Raji (cell line): Measurements from ENCODE around the gene ABI3.

ENCODE experiments used
- POLR2A ChIP-seq: IDR thresholded peaks from 2 replicates; pipeline ENCODE4 v1.6.1; 2011; ENCODE audit warnings: low read depth, low read length, control low read depth; ENCODE audit not compliant: insufficient read depth

The ABI3 gene, protein sequence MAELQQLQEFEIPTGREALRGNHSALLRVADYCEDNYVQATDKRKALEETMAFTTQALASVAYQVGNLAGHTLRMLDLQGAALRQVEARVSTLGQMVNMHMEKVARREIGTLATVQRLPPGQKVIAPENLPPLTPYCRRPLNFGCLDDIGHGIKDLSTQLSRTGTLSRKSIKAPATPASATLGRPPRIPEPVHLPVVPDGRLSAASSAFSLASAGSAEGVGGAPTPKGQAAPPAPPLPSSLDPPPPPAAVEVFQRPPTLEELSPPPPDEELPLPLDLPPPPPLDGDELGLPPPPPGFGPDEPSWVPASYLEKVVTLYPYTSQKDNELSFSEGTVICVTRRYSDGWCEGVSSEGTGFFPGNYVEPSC

DNA sequence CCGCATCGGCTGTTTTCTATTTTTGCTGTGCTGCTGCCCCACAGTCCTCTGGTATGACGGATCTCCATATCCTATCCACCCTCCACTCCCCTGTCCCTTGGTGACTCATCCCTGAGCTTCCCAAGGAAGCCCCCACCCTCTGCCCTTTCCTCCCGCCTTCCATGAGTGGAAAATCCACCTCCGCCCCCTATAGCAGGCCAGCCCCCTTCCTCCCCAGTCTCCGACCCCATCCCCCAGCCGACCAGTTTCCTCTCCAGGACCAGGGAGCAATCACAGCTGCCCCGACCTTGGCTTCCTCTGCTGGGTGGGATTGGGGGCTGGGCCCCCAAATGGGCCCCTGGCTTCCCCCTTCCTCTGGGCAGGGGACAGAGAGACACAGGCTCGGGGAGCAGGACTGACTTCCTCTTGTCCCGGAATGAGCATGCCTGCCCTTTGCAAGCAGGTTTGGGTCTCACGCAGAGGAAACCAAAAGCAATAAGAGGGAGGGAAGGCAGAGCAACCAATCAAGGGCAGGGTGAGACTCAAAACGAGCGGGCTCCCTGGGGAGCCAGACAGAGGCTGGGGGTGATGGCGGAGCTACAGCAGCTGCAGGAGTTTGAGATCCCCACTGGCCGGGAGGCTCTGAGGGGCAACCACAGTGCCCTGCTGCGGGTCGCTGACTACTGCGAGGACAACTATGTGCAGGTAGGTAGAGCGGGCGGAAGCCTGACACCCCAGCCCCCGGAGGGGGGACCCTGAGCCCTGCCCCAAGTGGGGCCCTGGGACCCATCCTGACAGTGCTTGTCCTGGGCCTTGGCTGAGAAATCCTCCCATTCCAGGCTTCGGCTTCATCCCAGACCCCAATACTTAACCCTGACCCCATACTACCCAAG, at the start of gene ABI3, which contains the start of gene GNGT2:
ABI3 (plus strand) TSS at position 550 of the 872 bp plus-strand sequence; CDS start at position 568, 18 bp downstream.
GNGT2 (minus strand) TSS at position 417 of the 872 bp plus-strand sequence. CDS start 3,152 bp downstream, outside the sequence.
- TF ChIP-seq POLR2A, result peak; percentile 94; the same call in 1 of the 2 replicates

DNA sequence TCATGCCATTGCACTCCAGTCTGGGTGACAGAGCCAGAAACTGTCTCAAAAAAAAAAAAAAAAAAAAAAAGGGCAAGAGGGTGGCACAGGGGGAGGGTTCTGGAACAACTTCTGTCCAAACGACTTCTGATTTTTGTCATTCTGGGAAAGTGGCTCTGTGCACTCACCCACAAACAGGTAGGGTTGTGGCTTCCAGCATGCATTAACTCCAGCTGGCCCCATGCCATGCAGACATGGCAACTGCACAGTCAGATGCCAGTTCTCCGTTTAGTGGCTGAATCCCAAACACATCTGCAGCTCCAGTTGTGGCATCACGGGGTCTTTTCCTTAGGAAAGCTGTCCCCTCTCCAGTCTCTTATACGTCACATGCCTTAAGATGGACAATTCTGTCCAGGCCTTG, 47.6 kb upstream of the ABI3 start:
- no peak for TF ChIP-seq POLR2A

DNA sequence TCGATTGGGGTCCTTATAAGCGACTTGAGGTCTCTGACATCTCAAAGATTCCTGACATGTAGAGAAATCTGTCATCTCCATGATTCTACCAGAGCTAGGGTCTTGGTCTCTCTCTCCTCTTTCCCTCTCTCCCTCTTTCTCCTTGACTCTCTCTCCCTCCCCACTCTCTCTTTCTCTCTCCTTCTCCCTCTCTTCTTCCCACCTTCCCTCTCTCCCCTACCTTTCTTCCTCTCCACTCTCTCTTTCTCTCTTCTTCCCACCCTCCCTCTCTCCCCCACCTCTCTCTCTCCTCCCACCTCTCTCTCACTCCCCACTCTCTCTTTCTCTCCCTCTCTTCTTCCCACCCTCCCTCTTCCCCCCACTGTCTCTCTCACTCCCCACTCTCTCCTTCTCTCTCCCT, 45.4 kb upstream of the ABI3 start:
- TF ChIP-seq POLR2A, result no peak

DNA sequence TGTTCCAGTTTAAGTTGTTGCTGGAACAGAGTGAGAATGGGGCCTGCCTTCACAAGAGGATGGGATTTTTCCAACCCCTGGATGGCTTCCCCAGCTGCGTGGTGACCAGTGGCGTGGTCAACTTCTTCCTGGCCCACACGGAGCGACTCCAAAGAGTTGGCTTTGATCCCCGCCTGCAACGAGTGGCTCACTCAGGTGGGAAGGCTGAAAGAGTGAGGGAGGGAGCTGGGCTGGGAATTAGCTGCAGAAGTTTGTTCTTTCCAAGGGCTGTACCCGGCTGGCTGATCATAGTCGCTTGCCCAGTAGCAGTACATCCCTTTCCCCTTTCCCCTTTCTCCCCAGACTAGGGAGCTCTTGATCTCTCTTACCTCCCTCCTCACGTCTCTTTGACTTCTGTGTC, 41.8 kb upstream of the ABI3 start:
- TF ChIP-seq POLR2A, result no peak

DNA sequence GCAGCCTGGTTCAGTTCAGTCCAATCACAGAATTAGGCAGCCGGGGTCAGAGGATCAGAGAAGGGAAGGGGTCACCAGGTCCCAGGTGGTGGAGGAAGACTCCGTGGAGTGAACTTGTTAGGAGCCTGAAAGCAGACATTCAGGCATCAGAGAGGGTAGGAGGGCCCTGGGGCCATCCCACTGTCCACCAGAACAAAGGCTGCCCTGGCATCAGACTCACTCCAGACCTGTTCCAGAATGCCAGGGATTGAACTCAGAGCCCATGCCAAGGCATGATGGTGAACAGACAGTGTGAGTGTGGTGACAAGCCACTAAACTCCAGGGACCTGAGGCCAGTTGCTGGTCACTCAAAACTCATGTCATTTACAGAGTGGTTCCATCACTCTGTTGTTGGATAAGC, 40.3 kb upstream of the ABI3 start:
- no peak for TF ChIP-seq POLR2A

DNA sequence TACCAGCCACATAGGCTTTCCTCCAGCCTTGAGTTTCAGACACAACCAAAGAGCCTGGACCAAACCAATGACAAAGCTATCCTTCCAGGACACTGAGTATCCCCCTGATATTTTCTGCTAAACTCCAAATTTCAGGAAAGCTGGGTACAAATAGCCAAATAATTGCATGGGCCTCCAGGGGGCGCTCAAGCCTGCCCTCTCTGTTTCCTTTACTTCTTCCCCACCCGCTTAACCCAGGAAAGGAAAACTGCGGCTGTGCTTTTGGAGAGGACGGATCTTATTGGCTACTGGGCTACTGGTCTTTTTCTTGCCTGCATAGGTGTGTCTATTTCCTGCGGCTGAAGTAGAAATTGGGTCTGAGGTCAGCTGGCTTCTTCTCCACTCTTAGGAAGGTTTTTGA, 30.2 kb upstream of the ABI3 start:
- no peak for TF ChIP-seq POLR2A

DNA sequence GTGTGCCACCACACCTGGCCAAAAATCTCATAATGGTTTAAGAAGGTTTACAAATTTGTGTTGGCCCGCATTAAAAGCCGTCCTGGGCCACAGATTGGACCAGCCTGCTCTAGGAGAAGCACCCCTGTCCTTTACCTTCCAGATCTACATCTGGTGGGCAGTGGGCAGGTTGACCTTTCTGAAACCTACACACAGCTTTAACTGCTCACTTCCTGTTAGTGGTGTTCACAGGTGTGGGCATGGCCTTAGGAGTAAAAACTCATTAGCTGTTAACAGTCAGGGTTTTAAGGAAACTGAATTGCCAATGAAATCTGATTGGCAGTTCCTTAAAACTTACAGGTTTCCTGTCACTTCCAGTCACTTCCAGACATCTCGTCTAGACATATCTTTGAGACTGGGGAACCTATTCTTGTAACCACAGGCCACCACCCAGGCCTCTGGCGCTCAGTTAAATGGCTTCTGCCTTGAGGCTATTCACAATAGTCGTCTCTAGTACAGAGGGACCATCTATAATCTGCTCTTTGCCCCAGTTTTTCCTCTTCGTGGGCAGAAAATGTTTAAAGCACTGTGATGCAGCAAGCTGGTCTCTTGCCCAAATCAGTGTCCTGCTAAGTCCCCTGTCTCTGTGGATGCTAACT, 29.4 kb upstream of the ABI3 start:
- TF ChIP-seq POLR2A, result no peak

DNA sequence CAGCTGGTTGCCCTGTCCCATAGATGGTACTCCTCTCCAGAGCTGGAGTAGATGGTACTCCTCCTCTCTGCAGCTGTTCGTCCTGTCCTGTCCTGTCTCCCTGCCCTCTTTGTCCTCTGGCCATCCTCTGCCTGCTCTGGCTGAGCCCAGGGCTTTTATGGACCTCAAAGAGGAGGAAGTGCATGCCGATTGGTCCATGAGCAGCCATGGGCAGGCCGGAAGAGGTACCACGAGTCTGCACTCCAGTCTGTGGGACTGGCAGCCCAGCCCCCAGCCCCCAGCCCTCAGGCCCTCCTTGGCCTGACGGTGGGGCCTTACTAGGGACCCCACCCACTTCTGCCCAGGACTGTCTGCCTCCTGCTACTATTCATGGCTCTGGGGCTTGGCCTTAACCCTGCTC, 27.2 kb upstream of the ABI3 start:
- no peak for TF ChIP-seq POLR2A

DNA sequence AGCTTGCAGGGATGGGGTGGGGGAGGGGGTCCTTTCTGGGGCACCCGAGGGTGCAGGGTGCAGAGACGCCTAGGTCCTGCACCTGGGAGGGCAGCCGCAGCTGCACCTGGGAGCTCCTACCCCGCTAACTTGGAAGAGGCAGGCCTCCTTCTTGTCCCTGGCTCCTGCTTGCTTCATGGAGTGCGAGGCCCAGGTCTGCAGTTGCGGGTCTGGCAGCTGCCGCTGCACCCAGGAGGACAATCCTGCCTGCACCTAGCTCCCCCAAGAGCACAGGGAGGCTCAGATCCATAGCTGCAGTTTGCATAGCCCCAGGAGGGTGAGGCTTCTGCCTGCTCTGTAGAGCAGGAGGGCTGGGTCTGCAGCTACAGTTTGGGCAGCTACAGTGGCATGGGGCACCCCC, 26.7 kb upstream of the ABI3 start:
- no peak for TF ChIP-seq POLR2A

DNA sequence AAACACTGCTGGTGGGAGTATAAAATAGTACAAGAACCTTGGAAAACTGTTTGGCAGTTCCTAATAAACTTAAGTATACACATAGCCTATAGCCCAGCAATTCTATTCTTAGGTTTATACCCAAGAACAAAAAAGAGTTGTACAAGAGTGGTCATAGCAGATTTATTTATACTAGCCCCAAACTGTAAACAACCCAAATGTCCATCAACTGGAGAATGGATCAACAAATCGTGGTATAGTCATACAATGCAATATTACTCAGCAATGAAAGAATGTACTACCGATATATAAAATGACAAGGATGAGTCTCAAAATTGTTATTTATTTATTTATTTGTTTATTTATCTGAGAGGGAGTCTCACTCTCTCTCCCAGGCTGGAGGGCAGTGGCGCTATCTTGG, 23.2 kb upstream of the ABI3 start:
- TF ChIP-seq POLR2A, result no peak

DNA sequence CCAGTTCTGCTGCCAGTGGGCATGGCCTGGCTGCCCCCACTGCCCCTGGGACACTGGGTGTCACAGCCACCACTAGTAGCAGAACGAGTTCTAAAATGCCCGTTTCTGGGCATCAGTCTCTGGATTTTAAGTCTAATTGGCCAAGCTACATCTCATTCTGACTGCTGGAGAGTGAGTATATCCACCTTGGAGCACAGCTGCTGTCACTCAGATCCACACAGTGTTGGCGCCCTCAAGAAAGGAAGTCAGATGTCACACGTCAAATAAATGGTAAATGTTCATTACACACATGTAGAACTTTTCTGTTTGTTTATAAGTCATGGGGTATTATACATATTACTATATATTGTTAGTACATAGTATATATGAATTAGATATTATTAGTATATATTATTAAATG, 19.6 kb upstream of the ABI3 start:
- no peak for TF ChIP-seq POLR2A

DNA sequence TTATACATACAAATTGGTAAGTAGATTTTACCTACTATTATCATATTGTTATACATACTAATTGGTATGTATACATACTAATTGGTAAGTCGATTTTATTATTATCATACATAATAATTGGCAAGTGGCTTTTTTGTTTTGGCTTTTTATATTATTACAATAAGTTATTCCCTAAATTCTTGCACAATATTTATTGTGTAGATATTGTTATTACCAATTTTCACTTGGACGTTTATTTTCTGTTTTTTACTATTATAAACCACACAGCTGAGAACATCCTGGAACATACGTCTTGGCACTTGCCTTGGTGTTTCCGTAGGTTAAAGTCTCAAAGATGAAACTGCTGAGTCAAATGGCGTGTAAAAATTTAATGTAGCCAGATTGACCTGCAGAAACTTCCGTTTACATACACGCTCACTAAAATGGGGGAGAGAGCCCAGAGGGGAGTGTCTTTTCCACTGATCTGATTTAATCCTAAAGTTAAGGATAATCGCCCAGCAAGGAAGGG, 19.0 kb upstream of the ABI3 start:
- TF ChIP-seq POLR2A, result no peak

DNA sequence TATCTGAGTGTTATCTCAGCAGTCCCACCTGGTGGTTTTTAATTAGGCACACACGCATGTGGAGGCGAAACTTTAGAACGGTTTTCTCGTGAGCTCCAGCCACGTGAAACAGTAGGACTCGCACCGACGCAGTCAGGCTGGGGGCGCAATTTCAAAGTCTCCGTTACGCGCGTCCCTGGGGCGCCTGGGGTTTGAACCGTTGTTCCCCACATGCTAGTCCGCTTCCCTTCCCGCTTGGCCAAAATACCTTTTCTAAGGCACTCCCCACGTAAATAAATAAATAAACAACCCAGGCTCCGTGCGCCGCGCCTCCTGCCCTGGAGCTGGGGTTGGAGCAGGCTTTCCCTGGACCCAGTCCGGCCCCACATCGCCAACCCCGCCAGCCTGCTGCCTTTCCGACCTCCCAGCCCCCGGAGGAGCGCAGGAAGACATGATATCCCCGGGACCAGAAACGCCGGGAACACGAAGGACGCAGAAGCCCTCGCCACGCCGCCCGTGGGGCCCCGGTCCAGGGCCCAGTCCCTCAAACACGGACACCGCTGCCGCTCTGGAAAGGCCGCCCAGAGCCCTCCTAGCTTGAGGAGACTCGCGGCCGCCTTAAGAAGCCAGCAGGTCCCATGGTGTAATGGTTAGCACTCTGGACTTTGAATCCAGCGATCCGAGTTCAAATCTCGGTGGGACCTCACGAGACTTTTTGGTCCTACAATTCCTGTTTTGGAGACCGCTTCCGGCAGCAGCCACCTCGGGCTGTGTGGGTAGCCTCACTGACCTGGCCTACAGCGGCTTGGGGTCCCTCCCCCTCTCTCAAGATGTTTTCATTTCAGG, 18.4 kb upstream of the ABI3 start:
- peak; percentile 73 for TF ChIP-seq POLR2A

DNA sequence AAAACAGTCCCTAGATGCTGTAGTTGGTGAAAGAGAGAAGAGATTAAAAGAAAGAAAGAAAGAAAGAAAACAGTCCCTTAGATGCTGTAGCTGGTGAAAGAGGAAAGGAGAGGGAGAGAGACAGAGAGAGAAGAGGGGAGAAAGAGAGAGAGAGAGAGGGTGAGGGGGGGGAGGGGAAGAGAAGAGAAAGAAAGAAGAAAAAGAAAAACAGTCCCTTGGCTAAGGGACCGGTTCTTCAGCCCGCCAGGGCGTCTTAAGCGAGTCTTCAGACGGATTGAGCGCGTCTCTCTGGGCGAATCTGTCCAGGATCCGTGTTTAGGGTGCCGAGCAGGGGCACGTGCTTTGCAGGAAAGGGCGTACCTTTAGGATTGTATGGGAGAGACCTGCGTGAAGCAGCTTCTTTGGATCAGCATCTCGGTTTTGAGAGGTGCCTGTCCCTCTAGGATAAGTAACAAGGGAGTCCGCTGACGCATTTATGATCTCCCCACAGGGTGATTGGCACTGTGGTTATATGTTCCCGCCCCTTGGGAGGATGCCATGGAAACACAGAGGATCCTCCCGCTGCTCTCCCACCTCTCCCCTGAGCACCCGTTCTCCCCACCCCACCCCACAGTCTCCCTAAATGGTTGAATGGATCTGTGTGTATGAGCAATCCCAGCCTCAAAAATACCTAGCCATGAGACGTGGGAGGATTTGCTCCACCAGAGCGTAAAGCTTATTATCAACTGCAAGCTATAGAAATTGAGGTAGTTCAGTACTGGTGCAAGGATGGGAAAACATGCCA, 16.8 kb upstream of the ABI3 start:
- peak; percentile 64 for TF ChIP-seq POLR2A

DNA sequence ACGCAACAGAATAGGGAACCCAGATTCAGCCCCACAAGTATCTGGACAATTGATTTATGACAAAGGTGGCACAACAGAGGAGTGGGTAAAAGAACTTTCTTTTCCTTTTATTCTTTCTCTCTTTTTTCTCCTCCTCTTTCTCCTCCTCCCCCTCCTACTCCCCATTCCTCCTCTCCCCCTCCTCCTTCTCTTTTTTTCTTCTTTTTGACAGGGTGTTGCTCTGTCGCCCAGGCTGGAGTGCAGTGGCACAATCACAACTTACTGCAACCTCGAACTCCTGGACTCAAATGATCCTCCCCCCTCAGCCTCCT, 16.3 kb upstream of the ABI3 start:
- TF ChIP-seq POLR2A, result no peak

DNA sequence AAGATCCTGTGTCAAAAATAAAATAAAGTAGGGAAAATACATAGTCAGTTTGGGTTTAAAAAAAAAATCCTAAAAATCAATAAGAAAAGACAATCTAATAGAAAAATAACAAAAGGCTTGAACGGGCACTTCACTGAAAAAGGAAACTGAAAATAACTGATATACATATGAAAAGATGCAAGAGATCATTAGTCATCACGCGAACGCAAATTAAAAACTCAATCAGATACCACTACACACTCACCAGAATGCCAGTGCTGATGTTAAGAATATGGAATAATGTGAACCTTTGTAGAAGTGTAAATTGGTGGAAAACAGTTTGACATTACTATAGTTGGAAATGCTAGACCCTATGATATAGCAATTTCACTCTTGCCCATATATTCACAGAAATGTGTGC, 14.8 kb upstream of the ABI3 start:
- TF ChIP-seq POLR2A, result no peak
